Measurements from ENCODE around the gene INCENP.

Gene INCENP

GRCh38 chr11:62142921-62143320 is 19.1 kb downstream of the INCENP start:
- no peak for DNase-seq

DNA sequence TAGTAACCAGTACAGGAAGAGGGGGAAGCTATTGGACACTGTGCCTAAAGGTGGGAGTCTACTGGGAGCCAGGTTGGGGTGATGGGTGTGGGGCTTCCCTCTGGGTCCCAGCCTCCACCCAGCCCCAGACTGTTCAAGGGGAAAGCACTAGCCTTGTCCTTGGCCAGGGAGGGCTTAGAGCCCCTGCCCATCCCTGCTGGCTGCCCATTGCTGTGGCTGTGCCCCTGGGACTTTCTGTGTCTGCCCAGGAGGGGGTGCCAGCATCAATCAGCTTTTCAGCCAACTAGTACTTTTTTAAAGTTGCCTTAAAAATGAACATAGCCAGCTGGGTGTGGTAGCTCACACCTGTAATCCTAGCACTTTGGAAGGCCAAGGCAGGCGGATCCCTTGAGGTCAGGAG is 19.9 kb downstream of the INCENP start:
- no peak for DNase-seq

GRCh38 chr11:62144641-62145255 is 20.9 kb downstream of the INCENP start:
- DNase-seq = no peak

- DNase-seq = no peak
Observed at GRCh38 chr11:62145261-62145871, 21.6 kb downstream of the INCENP start.

GRCh38 chr11:62146476-62147200 is 22.8 kb downstream of the INCENP start:
- no peak for DNase-seq

DNA sequence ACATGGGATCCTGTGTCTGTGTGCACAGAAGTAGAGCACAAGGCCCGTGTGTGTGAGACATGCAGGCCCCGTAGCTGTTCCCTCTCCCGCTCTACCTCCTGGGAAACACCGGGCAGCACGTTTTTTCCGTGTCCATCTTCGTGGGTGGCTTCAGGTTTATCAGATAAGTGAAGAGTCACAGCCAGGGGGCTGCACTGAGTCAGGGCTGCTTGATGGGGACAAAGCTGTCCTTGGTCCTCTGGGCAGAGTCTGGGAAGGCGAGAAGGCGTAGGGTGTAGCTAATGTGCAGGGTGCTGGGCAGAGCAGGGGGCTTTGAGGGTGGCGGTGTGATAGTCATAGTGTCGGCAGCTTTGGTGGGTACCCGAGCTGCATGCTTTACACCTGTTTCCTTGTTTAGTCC is 23.7 kb downstream of the INCENP start:
- DNase-seq = no peak

DNA sequence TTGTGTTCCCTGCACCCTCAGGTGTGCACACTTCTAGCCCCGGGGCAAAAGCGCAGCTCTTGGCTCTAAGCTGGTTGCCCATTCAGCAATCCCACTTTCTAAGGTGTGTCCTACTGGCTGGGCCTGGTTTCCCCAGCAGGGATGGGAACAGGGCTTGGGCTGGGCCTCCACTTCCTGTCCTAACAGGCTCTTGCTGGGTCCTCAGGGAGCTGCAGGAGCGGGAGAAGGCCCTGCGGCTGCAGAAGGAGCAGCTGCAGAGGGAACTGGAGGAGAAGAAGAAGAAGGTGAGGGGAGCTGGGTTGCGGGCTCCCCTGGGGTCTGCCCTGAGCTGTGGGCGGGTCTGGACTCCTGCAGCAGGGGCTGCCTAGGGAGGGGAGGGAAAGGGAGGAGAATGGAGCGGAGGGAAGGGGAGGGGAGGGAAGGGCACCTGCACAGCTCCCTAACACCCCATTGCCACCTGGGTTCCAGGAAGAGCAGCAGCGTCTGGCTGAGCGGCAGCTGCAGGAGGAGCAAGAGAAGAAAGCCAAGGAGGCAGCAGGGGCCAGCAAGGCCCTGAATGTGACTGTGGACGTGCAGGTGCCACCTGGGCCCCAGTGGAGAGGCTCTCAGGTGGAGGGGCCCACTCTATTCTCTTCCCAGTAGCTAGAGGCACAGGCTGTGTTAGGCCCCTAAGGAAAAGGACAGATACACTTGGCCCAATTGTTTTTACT is 24.6 kb downstream of the INCENP start:
- DNase-seq = no peak

GRCh38 chr11:62149986-62150886 is 26.4 kb downstream of the INCENP start:
- no peak for DNase-seq

- DNase-seq = no peak
Observed at GRCh38 chr11:62150887-62151736, 27.3 kb downstream of the INCENP start.

GRCh38 chr11:62151737-62152102 is 27.9 kb downstream of the INCENP start:
- no peak for DNase-seq

GRCh38 chr11:62152245-62153086 is 28.7 kb downstream of the INCENP start:
- no peak for DNase-seq

DNA sequence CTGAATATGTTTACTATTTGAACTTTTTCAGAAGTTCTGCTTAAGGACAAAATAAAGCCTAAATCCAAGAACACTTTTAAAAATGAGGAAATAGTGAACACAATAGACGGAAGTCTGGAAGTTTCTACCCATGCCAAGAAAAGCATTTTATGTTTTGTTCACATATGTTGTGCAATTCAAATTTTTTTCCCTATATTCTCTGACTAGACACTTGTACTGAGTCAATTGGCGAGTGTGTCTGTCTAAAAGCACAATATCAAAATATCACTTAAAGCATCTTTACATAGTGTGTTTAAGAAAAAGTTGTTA is 29.2 kb downstream of the INCENP start:
- no peak for DNase-seq

GRCh38 chr11:62153617-62154016 is 29.8 kb downstream of the INCENP start:
- DNase-seq = no peak

DNA sequence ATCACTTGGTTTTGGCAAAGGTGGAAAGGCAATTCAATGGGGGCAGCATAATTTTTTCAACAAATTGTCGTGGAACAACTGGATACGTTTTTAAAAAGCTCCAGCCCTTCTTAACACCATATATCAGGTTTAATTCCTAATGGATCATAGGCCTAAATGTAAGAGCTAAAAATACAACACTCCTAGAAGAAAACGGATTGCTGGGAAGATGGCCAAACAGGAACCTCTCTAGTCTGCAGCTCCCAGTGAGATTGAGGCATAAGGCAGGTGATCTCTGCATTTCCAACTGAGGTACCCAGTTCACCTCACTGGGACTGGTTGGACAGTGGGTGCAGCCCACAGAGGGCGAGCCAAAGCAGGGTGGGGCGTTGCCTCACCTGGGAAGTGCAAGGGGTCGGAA is 33.8 kb downstream of the INCENP start:
- no peak for DNase-seq

GRCh38 chr11:62166371-62166770 is 42.6 kb downstream of the INCENP start:
- no peak for DNase-seq

GRCh38 chr11:62169448-62169847 is 45.6 kb downstream of the INCENP start:
- DNase-seq = no peak

DNA sequence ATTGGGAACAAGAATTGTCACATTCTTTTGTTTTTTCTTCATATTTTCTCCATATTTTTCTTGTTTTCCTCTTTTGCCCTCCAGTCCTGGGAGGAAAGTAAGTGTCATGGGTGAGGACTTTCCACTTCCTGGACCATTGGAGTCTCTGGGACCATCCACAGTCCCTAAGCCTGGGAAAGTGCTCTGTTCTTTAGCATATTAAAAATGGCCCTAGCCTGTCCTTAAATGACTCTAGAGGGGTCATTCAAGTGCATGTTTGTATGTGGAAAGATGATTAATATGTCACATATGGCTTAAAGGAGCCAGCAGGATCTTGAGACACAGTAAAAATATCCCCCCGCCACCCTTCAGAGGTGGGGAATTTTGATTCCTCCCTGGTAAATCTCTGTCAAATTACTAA is 46.1 kb downstream of the INCENP start:
- no peak for DNase-seq

DNA sequence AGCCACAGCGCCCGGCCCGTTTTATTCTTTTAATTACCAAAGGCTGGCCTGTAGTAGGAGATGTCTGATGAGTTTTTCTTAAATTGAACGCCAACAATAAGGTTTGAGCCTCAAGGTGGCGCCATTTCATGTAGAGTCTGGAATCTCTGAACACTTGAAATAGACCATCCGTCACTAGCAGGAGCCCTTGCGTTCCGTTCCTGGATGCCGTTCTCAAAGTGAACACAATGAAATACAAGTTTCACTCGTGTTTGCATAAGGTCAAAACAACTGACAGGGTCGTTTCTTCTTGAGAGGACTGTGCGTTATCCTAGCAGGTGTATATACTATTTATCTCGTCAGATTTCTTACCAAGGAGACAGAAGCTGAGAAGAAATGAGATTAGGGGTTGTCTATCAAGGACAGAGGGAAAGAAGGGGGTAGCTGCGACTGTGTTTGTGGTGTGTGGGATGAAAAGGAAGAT is 47.5 kb downstream of the INCENP start:
- peak; percentile 60 for DNase-seq

DNA sequence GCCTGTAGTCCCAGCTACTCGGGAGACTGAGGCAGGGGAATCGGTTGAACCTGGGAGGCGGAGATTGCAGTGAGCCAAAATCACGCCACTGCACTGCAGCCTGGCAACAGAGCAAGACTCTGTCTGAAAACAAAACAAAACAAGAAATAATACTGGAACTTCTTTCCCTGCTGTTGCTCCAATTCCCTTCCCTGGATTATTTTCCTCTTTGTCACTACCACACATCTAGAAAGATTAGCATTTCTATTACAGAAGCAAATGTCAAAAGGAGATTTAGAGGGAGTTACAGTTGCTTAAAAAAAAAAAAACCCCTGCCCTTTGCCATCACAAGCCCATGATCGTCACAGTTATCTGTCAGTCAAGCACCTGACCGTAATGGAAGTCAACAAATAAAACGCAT is 48.5 kb downstream of the INCENP start:
- DNase-seq = no peak

- no peak for DNase-seq
Observed at GRCh38 chr11:62176766-62177165, 53.0 kb downstream of the INCENP start.

DNA sequence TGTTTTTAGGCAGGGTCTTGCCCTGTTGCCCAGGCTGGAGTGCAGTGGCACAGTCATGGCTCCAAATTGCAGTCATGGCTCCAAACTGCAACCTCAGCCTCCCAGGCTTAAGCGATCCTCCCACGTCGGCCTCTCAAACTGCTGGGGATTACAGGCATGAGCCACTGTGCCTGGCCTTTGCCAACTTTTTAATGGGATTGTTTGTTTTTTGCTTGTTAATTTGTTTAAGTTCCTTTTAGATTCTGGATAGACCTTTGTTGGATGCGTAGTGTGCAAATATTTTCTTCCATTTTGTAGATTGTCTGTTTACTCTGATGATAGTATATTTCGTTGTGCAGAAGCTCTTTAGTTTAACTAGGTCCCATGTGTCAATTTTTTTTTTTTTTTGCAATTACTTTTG is 56.2 kb downstream of the INCENP start:
- no peak for DNase-seq

Data from CD4-positive, alpha-beta T cell treated with Interleukin-15 for 1 hour (primary cell).